GM12892 (cell line): Measurements from ENCODE around the gene MCMBP.

Source experiments
- DNase-seq: peaks from one replicate; pipeline ENCODE4 v3.0.0; 2011; ENCODE audit not compliant: insufficient read length
- FAIRE-seq: peaks from 2 replicates; lab custom pipeline; 2011; peaks lifted over from hg19 to GRCh38; lab: Jason Lieb, UNC
- POLR2A ChIP-seq: IDR thresholded peaks from 2 replicates; pipeline ENCODE4 v1.6.1; 2011; ENCODE audit warnings: low read depth, low read length, control low read depth
- POLR2AphosphoS5 ChIP-seq: IDR thresholded peaks from 2 replicates; pipeline ENCODE4 v1.6.1; 2011; ENCODE audit warnings: low read depth, low read length, control low read depth
- TAF1 ChIP-seq: IDR thresholded peaks from 2 replicates; pipeline ENCODE4 v1.6.1; 2011; ENCODE audit warnings: low read depth, mild to moderate bottlenecking, control low read depth, low read length, borderline replicate concordance

MCMBP gene

GRCh38 chr10:119867317-119867716 lies 5.3 kb downstream of the MCMBP start:
- TF ChIP-seq TAF1 (no peak), POLR2AphosphoS5 (no peak), POLR2A (no peak)
- FAIRE-seq: no peak

GRCh38 chr10:119865699-119866240 lies 6.9 kb downstream of the MCMBP start:
- FAIRE-seq (no peak), DNase-seq (no peak)
- TF ChIP-seq TAF1 (no peak), POLR2A (no peak), POLR2AphosphoS5 (no peak)

More at GRCh38 chr10:119867317-119867716, 5.3 kb downstream of the MCMBP start:
- DNase-seq: no peak

- FAIRE-seq: peak; percentile 42
- TF ChIP-seq POLR2AphosphoS5 (no peak), POLR2A (no peak), TAF1 (no peak)
Observed at GRCh38 chr10:119863951-119864565, 8.6 kb downstream of the MCMBP start.

GRCh38 chr10:119862524-119862923 lies 10.1 kb downstream of the MCMBP start:
- no peak for DNase-seq
- no peak for FAIRE-seq
- TF ChIP-seq POLR2AphosphoS5: no peak
- no peak for TF ChIP-seq TAF1
- TF ChIP-seq POLR2A: no peak

More at GRCh38 chr10:119863951-119864565, 8.6 kb downstream of the MCMBP start:
- no peak for DNase-seq

- DNase-seq (no peak), FAIRE-seq (peak; percentile 81)
- TF ChIP-seq TAF1: no peak
- no peak for TF ChIP-seq POLR2AphosphoS5
- TF ChIP-seq POLR2A: no peak
Observed at GRCh38 chr10:119860866-119861607, 11.6 kb downstream of the MCMBP start.

GRCh38 chr10:119859420-119860258 lies 13.0 kb downstream of the MCMBP start:
- TF ChIP-seq POLR2A (no peak), TAF1 (no peak), POLR2AphosphoS5 (no peak)
- FAIRE-seq: peak; percentile 89
- no peak for DNase-seq

GRCh38 chr10:119858063-119858462 lies 14.6 kb downstream of the MCMBP start:
- FAIRE-seq: no peak
- TF ChIP-seq TAF1 (no peak), POLR2AphosphoS5 (no peak), POLR2A (no peak)
- no peak for DNase-seq

- TF ChIP-seq TAF1 (no peak), POLR2AphosphoS5 (no peak), POLR2A (no peak)
- FAIRE-seq (no peak), DNase-seq (no peak)
Observed at GRCh38 chr10:119853574-119853973, 19.1 kb downstream of the MCMBP start.

- FAIRE-seq: no peak
- TF ChIP-seq POLR2A (no peak), TAF1 (no peak), POLR2AphosphoS5 (no peak)
- DNase-seq: no peak
Observed at GRCh38 chr10:119852822-119853221, 19.8 kb downstream of the MCMBP start.

- no peak for DNase-seq
- no peak for FAIRE-seq
- TF ChIP-seq POLR2AphosphoS5: no peak
- no peak for TF ChIP-seq POLR2A
- TF ChIP-seq TAF1: no peak
Observed at GRCh38 chr10:119852277-119852676, 20.4 kb downstream of the MCMBP start.

GRCh38 chr10:119849944-119850343 lies 22.7 kb downstream of the MCMBP start:
- no peak for DNase-seq
- TF ChIP-seq POLR2A (no peak), POLR2AphosphoS5 (no peak), TAF1 (no peak)

GRCh38 chr10:119849031-119849789 lies 23.4 kb downstream of the MCMBP start:
- FAIRE-seq (no peak), DNase-seq (no peak)
- TF ChIP-seq TAF1: no peak
- TF ChIP-seq POLR2AphosphoS5: no peak
- TF ChIP-seq POLR2A: no peak

More at GRCh38 chr10:119849944-119850343, 22.7 kb downstream of the MCMBP start:
- FAIRE-seq: no peak
